ENCODE data around the gene NTHL1. TPM values are rescaled to one million over a fixed set of nuclear protein-coding genes. Genes with fewer than 3 reads are reported as not detected.

NTHL1 gene
- total and polyA plus RNA-seq, 2 of the 8 experiments (the other 6 are each of a cell fraction or from before 2014, with no cell fraction given), result 70.9 to 150 TPM

DNA sequence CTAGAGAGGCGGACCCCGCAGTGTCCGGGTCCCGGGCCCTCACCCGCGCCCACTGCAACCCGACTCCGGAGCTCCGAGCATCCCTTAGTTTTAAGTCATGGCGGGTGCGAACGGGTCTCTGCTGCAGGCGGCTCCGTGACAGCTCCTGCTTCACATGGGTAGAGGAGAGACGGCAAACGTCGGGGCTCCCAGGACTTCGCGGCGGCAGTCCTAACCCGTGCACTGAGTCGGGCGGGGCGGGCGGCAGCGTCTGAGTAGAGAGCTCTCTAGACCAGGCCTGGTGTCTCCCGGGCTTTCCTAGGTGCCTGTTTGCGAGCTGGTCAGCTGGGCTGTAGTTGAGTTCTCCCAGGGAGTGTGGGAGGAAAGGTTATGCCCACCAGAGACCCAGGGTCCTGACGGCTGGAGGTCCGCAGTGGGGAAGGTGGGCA lies 496 bp upstream of the NTHL1 start:
- peaks cover 10% of the 10 kb centered on the region for H3K23me2 ChIP-seq (ENCODE audit: low read depth, low read length)
- POLR2A ChIA-PET (ENCODE audit: partially characterized antibody), result interaction anchor here (0.6 to 4.2 kb wide), 18 partner anchors 8 to 203 kb away, joined by 3 to 38 read pairs (median 5); partner anchors contain the start of genes ECI1, GFER, NPW and RPS2
- no peak overlapping the region for H4K91ac ChIP-seq (replicated peaks; ENCODE audit: insufficient read length, low read length)
- H3K4me2 ChIP-seq (ENCODE audit: insufficient read depth in 1 of 2, low read depth in 2 of 2, low read length in 2 of 2), result peak overlapping the region; percentile 89 to 91
- no peak overlapping the region for H2BK20ac ChIP-seq (ENCODE audit: low read length)
- H3K4me3 ChIP-seq (ENCODE audit: extremely low read depth in 1 of 4, insufficient read depth in 2 of 4, low read depth in 3 of 4, low read length in 4 of 4), result peak overlapping the region; percentile 42 to 89 (median 86)
- DNase-seq (ENCODE audit: low read depth in 1 of 2, low spot score in 2 of 2) (no peak), FAIRE-seq (no peak)
- H2BK5ac ChIP-seq (ENCODE audit: low read depth, low read length), result no peak overlapping the region
- H2BK120ac ChIP-seq (replicated peaks; ENCODE audit: low read depth, low read length), result no peak overlapping the region
- no peak overlapping the region for H3K23ac ChIP-seq (ENCODE audit: insufficient read length)
- no peak overlapping the region; the same call in 1 of the 2 replicates for H4K8ac ChIP-seq (ENCODE audit: extremely low read depth, insufficient read depth, low read length)
- H3K79me2 ChIP-seq (ENCODE audit: control insufficient read depth in 1 of 2, insufficient read depth in 2 of 2, low read length in 2 of 2), result peaks cover 0 to 11% of the 10 kb centered on the region in 2 experiments; a peak in 1 of 4 replicates
- H2BK12ac ChIP-seq (ENCODE audit: low read depth, low read length), result no peak overlapping the region
- H3K4ac ChIP-seq (replicated peaks; ENCODE audit: insufficient read length, low read depth, low read length), result no peak overlapping the region
- no peak for TF ChIP-seq TAF1 (IDR thresholded peaks at IDR 0.05; ENCODE audit: low read depth, low read length)
- peak; percentile 45; the same call in 1 of the 2 replicates for TF ChIP-seq KDM5A (IDR thresholded peaks at IDR 0.05; ENCODE audit: low read length)
- TF ChIP-seq SAP30 (IDR thresholded peaks at IDR 0.05; ENCODE audit: insufficient read depth, insufficient replicate concordance, low read length), result peak; percentile 76
- H3K9ac ChIP-seq (replicated peaks in 1 of 4; ENCODE audit: extremely low read depth in 1 of 4, low read depth in 3 of 4, low read length in 3 of 4), result peak overlapping the region in 2 of 4 experiments; percentile 69 to 73; a peak in 2 of 7 replicates
- H3K79me1 ChIP-seq (ENCODE audit: low read depth, low read length), result peaks cover 9% of the 10 kb centered on the region; the same call in 1 of the 2 replicates
- H3K9me3 ChIP-seq (ENCODE audit: insufficient read depth in 2 of 2, low read depth in 1 of 2, low read length in 1 of 2), result no peaks in the 10 kb centered on the region
- no peak overlapping the region for H3K56ac ChIP-seq (replicated peaks; ENCODE audit: insufficient read length, low read depth, low read length)
- H3K36me3 ChIP-seq (ENCODE audit: control insufficient read depth in 2 of 4, insufficient read depth in 4 of 4, low read length in 3 of 4), result peaks cover 0 to 3% (median 1%) of the 10 kb centered on the region in 4 experiments; a peak in 3 of 8 replicates
- H2AK5ac ChIP-seq (ENCODE audit: low read depth, low read length), result no peak overlapping the region
- CTCF ChIA-PET (ENCODE audit: partially characterized antibody), result interaction anchor here (0.6 to 5.3 kb wide), 13 partner anchors 8 to 103 kb away, joined by 3 to 32 read pairs (median 6); no protein-coding TSS in a partner anchor
- H4K20me1 ChIP-seq (replicated peaks in 1 of 2; ENCODE audit: control insufficient read depth in 1 of 2, insufficient read depth in 2 of 2, low read length in 2 of 2), result peaks cover 0 to 6% of the 10 kb centered on the region in 2 experiments
- no peak overlapping the region for H3K18ac ChIP-seq (ENCODE audit: extremely low read depth, low read length)
- 4% methylated on average over 29 of the region's 30 CpGs; no CpG with 5 or more reads in 1 of the 2 experiments for WGBS, 2 experiments (ENCODE audit: extremely low coverage in 1 of 2, insufficient coverage in 1 of 2, insufficient read length in 1 of 2, insufficient replicate concordance in 2 of 2, low coverage in 1 of 2, low lambda C conversion rate in 2 of 2, missing lambda C conversion rate in 1 of 2)
- H2AFZ ChIP-seq (ENCODE audit: low read length), result no peak overlapping the region
- no peak overlapping the region for H3K27ac ChIP-seq (ENCODE audit: low read depth, low read length)
- H2BK15ac ChIP-seq (ENCODE audit: low read length), result no peak overlapping the region
- H3K14ac ChIP-seq (ENCODE audit: insufficient read length), result no peak overlapping the region
- H3K27me3 ChIP-seq (replicated peaks in 1 of 4; ENCODE audit: control insufficient read depth in 3 of 4, extremely low read depth in 1 of 4, insufficient read depth in 3 of 4, low read length in 3 of 4), result no peaks in the 10 kb centered on the region; a peak in 1 of 7 replicates
- H4K5ac ChIP-seq (ENCODE audit: insufficient read length, low read depth, low read length), result no peak overlapping the region
- peaks cover 0 to 3% (median 1%) of the 10 kb centered on the region in 4 experiments; a peak in 3 of 7 replicates for H3K4me1 ChIP-seq (replicated peaks in 1 of 4; ENCODE audit: control insufficient read depth in 3 of 4, insufficient read depth in 4 of 4, low read length in 3 of 4)

Measured in H1 (cell line).